ENCODE results near the gene RCSD1. TPM values are rescaled to one million over a fixed set of nuclear protein-coding genes. Genes with fewer than 3 reads are reported as not detected.
A peak's percentile ranks its signal among the peaks of the same experiment; 100 is the strongest.

Gene RCSD1
- total and polyA plus RNA-seq, 4 experiments from 2014 or later: 124 to 173 (median 146) TPM

- H3K27ac ChIP-seq (ENCODE audit: low read depth, low read length): peak overlapping the region; percentile 90
- intact Hi-C loops (cut with micrococcal nuclease): loop anchor here (1.0 to 5.0 kb wide), 3 partner anchors 84 to 408 kb away; partner anchors contain the start of genes DCAF6, MPC2 and POU2F1
- peak overlapping the region; percentile 91 to 100 (median 96) for H3K4me3 Mint-ChIP-seq
- H3K4me1 ChIP-seq (ENCODE audit: insufficient read depth, low read length): peaks cover 83% of the 10 kb centered on the region
- peak; percentile 46 to 64 (median 58) for DNase-seq
- POLR2A ChIA-PET (ENCODE audit: partially characterized antibody): interaction anchor here (0.6 to 13.5 kb wide), 11 partner anchors 12 to 305 kb away, joined by 3 to 255 read pairs (median 11); partner anchors contain the start of gene MPZL1
- no peaks in the 10 kb centered on the region for H3K27me3 ChIP-seq (ENCODE audit: insufficient read depth, low read length)
- peaks cover 7% of the 10 kb centered on the region for H3K36me3 ChIP-seq (ENCODE audit: insufficient read depth, low read length)
- H3K27ac Mint-ChIP-seq: peak overlapping the region; percentile 91 to 100 (median 97)
- peaks cover 0 to 4% (median under 1%) of the 10 kb centered on the region in 8 donors for H3K9me3 Mint-ChIP-seq
- CTCF ChIA-PET (ENCODE audit: partially characterized antibody): interaction anchor here (0.9 to 15.4 kb wide), 6 partner anchors 14 to 85 kb away, joined by 3 to 406 read pairs (median 14); partner anchors contain the start of gene CREG1
- H3K27me3 Mint-ChIP-seq: no peaks in the 10 kb centered on the region
- H3K9me3 ChIP-seq (ENCODE audit: control insufficient read depth in 1 of 2, low read length in 2 of 2): no peaks in the 10 kb centered on the region
- peaks cover 60 to 89% (median 68%) of the 10 kb centered on the region in 4 donors for H3K4me1 Mint-ChIP-seq
- peak overlapping the region; percentile 82 to 94 for H3K4me3 ChIP-seq (ENCODE audit: low read length in 2 of 2)
- H3K36me3 Mint-ChIP-seq: peaks cover 17 to 44% of the 10 kb centered on the region in 2 donors
Observed at GRCh38 chr1:167630568-167631385, 745 bp downstream of the RCSD1 start.

- Histone ChIP-seq H3K9me3 (ENCODE audit: control insufficient read depth in 1 of 2, low read length in 2 of 2) (no peaks in the 10 kb centered on the region), H3K4me3 (ENCODE audit: low read length in 2 of 2) (peak overlapping the region; percentile 82 to 94), H3K4me1 (ENCODE audit: insufficient read depth, low read length) (peaks cover 88% of the 10 kb centered on the region), H3K27me3 (ENCODE audit: insufficient read depth, low read length) (no peaks in the 10 kb centered on the region), H3K27ac (ENCODE audit: low read depth, low read length) (peak overlapping the region; percentile 90), H3K36me3 (ENCODE audit: insufficient read depth, low read length) (peaks cover 7% of the 10 kb centered on the region)
- Mint-ChIP-seq H3K9me3 (peaks cover 0 to 4% (median 0%) of the 10 kb centered on the region in 8 donors), H3K27ac (peak overlapping the region; percentile 91 to 100 (median 97)), H3K36me3 (peaks cover 17 to 48% of the 10 kb centered on the region in 2 donors), H3K27me3 (no peaks in the 10 kb centered on the region), H3K4me1 (peaks cover 59 to 90% (median 69%) of the 10 kb centered on the region in 4 donors), H3K4me3 (peak overlapping the region; percentile 91 to 100 (median 96))
- no peak for DNase-seq
- POLR2A ChIA-PET (ENCODE audit: partially characterized antibody): interaction anchor here (0.7 to 13.5 kb wide), 20 partner anchors 9 to 304 kb away, joined by 3 to 255 read pairs (median 4); partner anchors contain the start of genes CREG1 and MPZL1
- CTCF ChIA-PET (ENCODE audit: partially characterized antibody): interaction anchor here (0.9 to 15.4 kb wide), 6 partner anchors 15 to 84 kb away, joined by 3 to 406 read pairs (median 14); partner anchors contain the start of gene CREG1
- intact Hi-C loops (cut with micrococcal nuclease): loop anchor here (5.0 kb wide), 2 partner anchors 306 to 409 kb away; partner anchors contain the start of genes DCAF6, MPC2 and POU2F1
Observed at GRCh38 chr1:167631386-167631935, 1.4 kb downstream of the RCSD1 start.

- H3K36me3 Mint-ChIP-seq: peaks cover 17 to 52% of the 10 kb centered on the region in 2 donors
- peak overlapping the region; percentile 82 to 94 for H3K4me3 ChIP-seq (ENCODE audit: low read length in 2 of 2)
- peak overlapping the region; percentile 91 to 100 (median 96) for H3K4me3 Mint-ChIP-seq
- intact Hi-C loops (cut with micrococcal nuclease): loop anchor here (5.0 kb wide), 2 partner anchors 305 to 410 kb away; partner anchors contain the start of genes DCAF6, MPC2 and POU2F1
- peaks cover 88% of the 10 kb centered on the region for H3K4me1 ChIP-seq (ENCODE audit: insufficient read depth, low read length)
- H3K36me3 ChIP-seq (ENCODE audit: insufficient read depth, low read length): peaks cover 7% of the 10 kb centered on the region
- peaks cover 64 to 94% (median 72%) of the 10 kb centered on the region in 4 donors for H3K4me1 Mint-ChIP-seq
- H3K27me3 ChIP-seq (ENCODE audit: insufficient read depth, low read length): no peaks in the 10 kb centered on the region
- peaks cover 0 to 4% (median 0%) of the 10 kb centered on the region in 8 donors for H3K9me3 Mint-ChIP-seq
- peak overlapping the region; percentile 90 for H3K27ac ChIP-seq (ENCODE audit: low read depth, low read length)
- H3K27me3 Mint-ChIP-seq: no peaks in the 10 kb centered on the region
- H3K9me3 ChIP-seq (ENCODE audit: control insufficient read depth in 1 of 2, low read length in 2 of 2): no peaks in the 10 kb centered on the region
- H3K27ac Mint-ChIP-seq: peak overlapping the region; percentile 91 to 100 (median 97)
- DNase-seq: peak in 4 of 5 donors; percentile 15 to 66 (median 37)
- ChIA-PET CTCF (ENCODE audit: partially characterized antibody) (interaction anchor here (0.9 to 15.4 kb wide), 6 partner anchors 15 to 83 kb away, joined by 3 to 406 read pairs (median 14); partner anchors contain the start of gene CREG1), POLR2A (ENCODE audit: partially characterized antibody) (interaction anchor here (0.7 to 13.5 kb wide), 20 partner anchors 10 to 303 kb away, joined by 3 to 255 read pairs (median 4); partner anchors contain the start of genes CREG1 and MPZL1)
Observed at GRCh38 chr1:167631936-167632614, 2.0 kb downstream of the RCSD1 start.

GRCh38 chr1:167633258-167633944 lies 3.4 kb downstream of the RCSD1 start:
- Mint-ChIP-seq H3K4me3 (peak overlapping the region; percentile 91 to 100 (median 96)), H3K9me3 (peaks cover 0 to 5% (median 0%) of the 10 kb centered on the region in 8 donors), H3K27me3 (no peaks in the 10 kb centered on the region), H3K4me1 (peaks cover 65 to 96% (median 75%) of the 10 kb centered on the region in 4 donors), H3K36me3 (peaks cover 18 to 64% of the 10 kb centered on the region in 2 donors), H3K27ac (peak overlapping the region; percentile 91 to 100 (median 97))
- DNase-seq: no peak
- peak overlapping the region in 1 of 2 donors; percentile 82 for H3K4me3 ChIP-seq (ENCODE audit: low read length in 2 of 2)
- ChIA-PET CTCF (ENCODE audit: partially characterized antibody) (interaction anchor here (0.7 to 15.4 kb wide), 6 partner anchors 9 to 76 kb away, joined by 3 to 406 read pairs (median 6); no protein-coding TSS in a partner anchor), POLR2A (ENCODE audit: partially characterized antibody) (interaction anchor here (1.9 to 13.5 kb wide), 5 partner anchors 10 to 81 kb away, joined by 12 to 255 read pairs (median 73); no protein-coding TSS in a partner anchor)
- no peaks in the 10 kb centered on the region for H3K9me3 ChIP-seq (ENCODE audit: control insufficient read depth in 1 of 2, low read length in 2 of 2)
- H3K36me3 ChIP-seq (ENCODE audit: insufficient read depth, low read length): peaks cover 11% of the 10 kb centered on the region
- intact Hi-C loops (cut with micrococcal nuclease): loop anchor here (5.0 kb wide), 2 partner anchors 304 to 411 kb away; partner anchors contain the start of genes DCAF6, MPC2 and POU2F1
- no peaks in the 10 kb centered on the region for H3K27me3 ChIP-seq (ENCODE audit: insufficient read depth, low read length)
- H3K4me1 ChIP-seq (ENCODE audit: insufficient read depth, low read length): peaks cover 88% of the 10 kb centered on the region
- H3K27ac ChIP-seq (ENCODE audit: low read depth, low read length): peak overlapping the region; percentile 90

DNA sequence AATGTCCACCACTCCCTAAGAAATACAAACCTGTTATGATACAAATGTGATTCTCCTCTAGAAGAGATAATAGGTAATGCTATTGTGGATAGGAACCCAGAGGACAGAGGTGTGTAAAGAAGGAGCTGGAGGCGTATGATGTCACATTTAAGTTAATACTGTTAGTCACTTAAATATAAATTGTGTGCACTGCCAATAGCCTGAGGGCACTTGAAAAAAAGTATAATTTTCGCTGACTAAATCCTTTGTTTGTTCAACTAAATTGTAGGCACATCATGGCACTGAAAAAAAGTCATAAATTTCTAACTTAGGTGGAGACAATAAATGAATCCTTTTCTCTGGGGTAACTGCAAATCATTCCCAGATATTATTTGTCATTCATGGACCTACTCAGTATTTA lies 4.4 kb downstream of the RCSD1 start:
- Mint-ChIP-seq H3K27ac (peak overlapping the region; percentile 57 to 100 (median 97)), H3K9me3 (peaks cover 0 to 5% (median 0%) of the 10 kb centered on the region in 8 donors), H3K4me1 (peaks cover 59 to 96% (median 71%) of the 10 kb centered on the region in 4 donors), H3K4me3 (peak overlapping the region; percentile 76 to 100 (median 96)), H3K27me3 (no peaks in the 10 kb centered on the region), H3K36me3 (peaks cover 23 to 70% of the 10 kb centered on the region in 2 donors)
- Histone ChIP-seq H3K36me3 (ENCODE audit: insufficient read depth, low read length) (peaks cover 15% of the 10 kb centered on the region), H3K4me1 (ENCODE audit: insufficient read depth, low read length) (peaks cover 87% of the 10 kb centered on the region), H3K4me3 (ENCODE audit: low read length in 2 of 2) (peak overlapping the region in 1 of 2 donors; percentile 82), H3K27me3 (ENCODE audit: insufficient read depth, low read length) (no peaks in the 10 kb centered on the region), H3K9me3 (ENCODE audit: control insufficient read depth in 1 of 2, low read length in 2 of 2) (no peaks in the 10 kb centered on the region), H3K27ac (ENCODE audit: low read depth, low read length) (peak overlapping the region; percentile 90)
- DNase-seq: no peak
- ChIA-PET CTCF (ENCODE audit: partially characterized antibody) (interaction anchor here (0.6 to 15.4 kb wide), 6 partner anchors 17 to 311 kb away, joined by 4 to 406 read pairs (median 30); no protein-coding TSS in a partner anchor), POLR2A (ENCODE audit: partially characterized antibody) (interaction anchor here (0.9 to 13.5 kb wide), 4 partner anchors 12 to 81 kb away, joined by 4 to 255 read pairs (median 92); no protein-coding TSS in a partner anchor)
- intact Hi-C loops (cut with micrococcal nuclease): loop anchor here (5.0 kb wide), 2 partner anchors 303 to 412 kb away; partner anchors contain the start of genes DCAF6, MPC2 and POU2F1

Measured in CD4-positive, alpha-beta memory T cell (primary cell).